ENCODE results near the gene DUOX1.

DUOX1 gene

DNA sequence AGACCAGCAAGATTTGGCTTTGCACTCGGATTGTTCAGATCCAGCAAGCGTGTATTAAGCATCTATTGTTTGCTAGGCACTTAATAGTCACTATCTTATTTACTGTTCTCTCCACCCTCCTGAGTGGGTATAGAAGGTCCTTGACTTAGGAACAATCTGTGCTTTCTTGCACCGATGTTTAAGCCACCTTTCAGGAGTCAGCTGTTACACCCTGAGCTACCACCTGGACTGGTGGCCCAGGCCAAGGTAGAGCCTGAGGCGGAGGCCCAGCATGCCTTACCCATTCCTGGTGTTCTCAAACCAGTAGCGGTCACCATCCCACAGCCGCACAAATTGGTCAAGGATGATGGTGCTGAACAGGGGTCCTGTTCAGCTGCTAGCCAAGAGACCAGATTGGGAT is 10.0 kb downstream of the DUOX1 start:
- TF ChIP-seq POU2F2 (IDR thresholded peaks at IDR 0.05; ENCODE audit: low read depth, low read length) = no peak
- TF ChIP-seq POLR2AphosphoS5 (IDR thresholded peaks at IDR 0.05; ENCODE audit: low read depth, low read length) = no peak
- DNase-seq (ENCODE audit: insufficient read length, low spot score) (no peak), FAIRE-seq (no peak)

DNA sequence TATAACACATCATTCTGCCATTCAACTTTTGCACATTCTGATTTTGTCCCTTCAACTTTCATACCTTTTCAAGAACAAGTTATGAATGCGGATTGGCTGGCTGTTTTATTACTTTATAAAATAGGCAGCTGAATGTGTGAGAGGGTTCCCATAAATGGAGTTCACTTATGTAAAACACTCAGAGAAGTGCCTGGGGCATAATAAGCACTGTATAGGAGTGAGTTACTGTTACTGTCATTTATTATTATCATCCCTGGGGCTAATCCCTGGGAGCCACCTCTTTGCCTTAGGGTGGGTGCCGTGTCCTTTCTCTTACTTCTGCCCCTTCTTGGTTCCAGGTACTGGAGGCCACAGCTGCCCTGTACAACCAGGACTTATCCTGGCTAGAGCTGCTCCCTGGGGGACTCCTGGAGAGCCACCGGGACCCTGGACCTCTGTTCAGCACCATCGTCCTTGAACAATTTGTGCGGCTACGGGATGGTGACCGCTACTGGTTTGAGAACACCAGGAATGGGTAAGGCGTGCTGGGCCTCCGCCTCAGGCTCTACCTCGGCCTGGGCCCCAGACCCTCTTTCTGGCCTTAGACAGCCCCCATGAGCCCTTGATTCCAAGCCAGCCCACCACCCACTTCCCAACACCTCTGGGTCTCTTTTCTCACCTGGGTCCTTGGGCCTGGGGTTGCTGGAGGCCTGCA is 10.9 kb downstream of the DUOX1 start:
- DNase-seq (ENCODE audit: insufficient read length, low spot score) (no peak), FAIRE-seq (no peak)
- no peak for TF ChIP-seq POU2F2 (IDR thresholded peaks at IDR 0.05; ENCODE audit: low read depth, low read length)
- TF ChIP-seq POLR2AphosphoS5 (IDR thresholded peaks at IDR 0.05; ENCODE audit: low read depth, low read length) = no peak
- TF ChIP-seq SPI1 (IDR thresholded peaks at IDR 0.05; ENCODE audit: low read depth, low read length) = no peak
- TF ChIP-seq TAF1 (IDR thresholded peaks at IDR 0.05; ENCODE audit: low read depth, low read length) = no peak
- no peak for TF ChIP-seq PAX5 (IDR thresholded peaks at IDR 0.05; ENCODE audit: insufficient read depth, low read length, severe bottlenecking)
- no peak for TF ChIP-seq POLR2A (IDR thresholded peaks at IDR 0.05; ENCODE audit: low read depth, low read length)

DNA sequence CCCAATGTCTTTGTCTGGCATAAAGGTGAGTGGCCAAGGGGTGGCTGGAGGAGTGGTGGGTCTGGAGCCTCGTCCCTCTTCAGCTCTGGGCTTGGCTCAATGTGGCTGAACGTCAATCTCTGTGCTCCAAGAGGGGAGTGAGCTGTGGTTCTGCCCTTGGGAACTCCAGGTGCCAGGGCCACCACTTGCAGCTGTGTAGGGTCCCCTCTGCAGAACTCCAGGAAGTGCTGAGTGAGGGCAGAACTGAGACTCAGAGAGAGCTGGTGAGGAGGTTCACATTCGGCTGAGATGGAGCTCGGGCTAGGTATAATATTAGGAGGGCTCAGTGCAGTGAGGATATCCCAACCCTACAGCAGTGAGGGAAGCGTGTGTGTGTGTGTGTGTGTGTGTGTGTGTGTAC is 11.6 kb downstream of the DUOX1 start:
- no peak for DNase-seq (ENCODE audit: insufficient read length, low spot score)
- no peak for FAIRE-seq
- TF ChIP-seq POLR2AphosphoS5 (IDR thresholded peaks at IDR 0.05; ENCODE audit: low read depth, low read length) (no peak), PAX5 (IDR thresholded peaks at IDR 0.05; ENCODE audit: insufficient read depth, low read length, severe bottlenecking) (no peak), POU2F2 (IDR thresholded peaks at IDR 0.05; ENCODE audit: low read depth, low read length) (no peak), SPI1 (IDR thresholded peaks at IDR 0.05; ENCODE audit: low read depth, low read length) (no peak), TAF1 (IDR thresholded peaks at IDR 0.05; ENCODE audit: low read depth, low read length) (no peak), POLR2A (IDR thresholded peaks at IDR 0.05; ENCODE audit: low read depth, low read length) (no peak)

DNA sequence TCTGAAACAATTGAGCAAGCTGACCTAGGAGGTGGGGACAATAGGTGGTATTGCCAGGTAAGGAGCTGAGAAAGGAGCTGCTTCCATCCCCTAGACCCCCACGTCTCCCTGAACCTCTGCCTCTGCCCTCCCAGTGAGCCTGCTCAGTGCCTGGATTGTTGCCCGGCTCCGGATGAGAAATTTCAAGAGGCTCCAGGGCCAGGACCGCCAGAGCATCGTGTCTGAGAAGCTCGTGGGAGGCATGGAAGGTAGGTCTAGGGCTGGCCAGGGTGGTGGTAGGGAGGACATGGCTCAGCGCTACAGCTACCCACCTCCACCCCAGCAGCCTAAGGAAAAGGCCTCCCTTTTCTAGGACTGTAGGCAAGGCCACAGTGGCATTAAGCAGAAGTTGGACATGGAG is 13.3 kb downstream of the DUOX1 start:
- TF ChIP-seq POLR2A (IDR thresholded peaks at IDR 0.05; ENCODE audit: low read depth, low read length) = no peak
- no peak for TF ChIP-seq TAF1 (IDR thresholded peaks at IDR 0.05; ENCODE audit: low read depth, low read length)
- TF ChIP-seq POLR2AphosphoS5 (IDR thresholded peaks at IDR 0.05; ENCODE audit: low read depth, low read length) = no peak
- TF ChIP-seq SPI1 (IDR thresholded peaks at IDR 0.05; ENCODE audit: low read depth, low read length) = no peak
- no peak for TF ChIP-seq PAX5 (IDR thresholded peaks at IDR 0.05; ENCODE audit: insufficient read depth, low read length, severe bottlenecking)
- TF ChIP-seq POU2F2 (IDR thresholded peaks at IDR 0.05; ENCODE audit: low read depth, low read length) = no peak
- no peak for DNase-seq (ENCODE audit: insufficient read length, low spot score)
- no peak for FAIRE-seq

DNA sequence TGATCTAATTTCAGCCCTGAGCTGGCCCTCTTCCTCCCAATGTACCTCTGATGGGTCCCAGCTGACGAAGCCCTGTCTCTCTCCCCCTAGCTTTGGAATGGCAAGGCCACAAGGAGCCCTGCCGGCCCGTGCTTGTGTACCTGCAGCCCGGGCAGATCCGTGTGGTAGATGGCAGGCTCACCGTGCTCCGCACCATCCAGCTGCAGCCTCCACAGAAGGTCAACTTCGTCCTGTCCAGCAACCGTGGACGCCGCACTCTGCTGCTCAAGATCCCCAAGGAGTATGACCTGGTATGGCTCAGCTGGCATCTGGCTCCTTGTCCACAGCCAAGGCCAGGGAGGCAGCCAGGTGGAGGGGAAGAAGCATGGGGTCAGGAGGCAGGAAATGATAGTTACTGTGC is 14.2 kb downstream of the DUOX1 start:
- TF ChIP-seq TAF1 (IDR thresholded peaks at IDR 0.05; ENCODE audit: low read depth, low read length) = no peak
- FAIRE-seq = no peak
- DNase-seq (ENCODE audit: insufficient read length, low spot score) = no peak

DNA sequence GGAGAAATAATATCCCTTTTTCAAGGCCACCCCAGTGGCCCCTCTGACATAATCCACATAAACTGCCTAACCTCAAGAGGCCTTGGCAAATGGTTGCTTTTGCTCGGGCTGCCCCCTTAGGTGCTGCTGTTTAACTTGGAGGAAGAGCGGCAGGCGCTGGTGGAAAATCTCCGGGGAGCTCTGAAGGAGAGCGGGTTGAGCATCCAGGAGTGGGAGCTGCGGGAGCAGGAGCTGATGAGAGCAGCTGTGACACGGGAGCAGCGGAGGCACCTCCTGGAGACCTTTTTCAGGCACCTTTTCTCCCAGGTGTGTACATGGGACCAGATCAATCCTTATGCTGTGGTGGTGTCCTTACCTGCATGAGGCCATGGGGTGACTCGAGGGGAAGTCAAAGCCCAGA is 15.0 kb downstream of the DUOX1 start:
- FAIRE-seq = no peak

DNA sequence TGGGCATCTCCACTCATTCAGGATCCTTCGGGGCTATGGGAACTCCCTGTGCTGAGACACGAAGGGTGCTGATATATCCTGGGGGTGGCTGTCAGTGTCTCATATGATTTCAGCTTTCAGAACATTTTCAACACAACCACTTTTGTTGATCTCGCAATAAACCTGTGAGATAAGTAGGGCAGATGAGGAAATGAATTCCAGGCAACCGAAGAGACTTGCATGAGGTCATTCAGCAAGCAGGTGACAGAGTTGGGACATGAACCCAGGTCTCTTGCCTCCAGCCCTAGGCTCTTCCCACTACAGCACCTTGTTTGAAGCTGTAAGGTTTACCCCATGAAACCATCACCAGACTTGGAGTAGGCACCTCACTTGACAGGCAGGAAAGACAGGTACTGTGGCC is 16.6 kb downstream of the DUOX1 start:
- DNase-seq (ENCODE audit: insufficient read length, low spot score) = no peak
- no peak for FAIRE-seq
- TF ChIP-seq PAX5 (IDR thresholded peaks at IDR 0.05; ENCODE audit: insufficient read depth, low read length, severe bottlenecking) (no peak), POLR2A (IDR thresholded peaks at IDR 0.05; ENCODE audit: low read depth, low read length) (no peak), POU2F2 (IDR thresholded peaks at IDR 0.05; ENCODE audit: low read depth, low read length) (no peak), POLR2AphosphoS5 (IDR thresholded peaks at IDR 0.05; ENCODE audit: low read depth, low read length) (no peak), SPI1 (IDR thresholded peaks at IDR 0.05; ENCODE audit: low read depth, low read length) (no peak), TAF1 (IDR thresholded peaks at IDR 0.05; ENCODE audit: low read depth, low read length) (no peak)

More for the DNA sequence above, 15.0 kb downstream of the DUOX1 start:
- no peak for DNase-seq (ENCODE audit: insufficient read length, low spot score)
- TF ChIP-seq POU2F2 (IDR thresholded peaks at IDR 0.05; ENCODE audit: low read depth, low read length) = no peak
- no peak for TF ChIP-seq POLR2A (IDR thresholded peaks at IDR 0.05; ENCODE audit: low read depth, low read length)
- TF ChIP-seq TAF1 (IDR thresholded peaks at IDR 0.05; ENCODE audit: low read depth, low read length) = no peak
- TF ChIP-seq SPI1 (IDR thresholded peaks at IDR 0.05; ENCODE audit: low read depth, low read length) = no peak
- no peak for TF ChIP-seq PAX5 (IDR thresholded peaks at IDR 0.05; ENCODE audit: insufficient read depth, low read length, severe bottlenecking)
- TF ChIP-seq POLR2AphosphoS5 (IDR thresholded peaks at IDR 0.05; ENCODE audit: low read depth, low read length) = no peak

DNA sequence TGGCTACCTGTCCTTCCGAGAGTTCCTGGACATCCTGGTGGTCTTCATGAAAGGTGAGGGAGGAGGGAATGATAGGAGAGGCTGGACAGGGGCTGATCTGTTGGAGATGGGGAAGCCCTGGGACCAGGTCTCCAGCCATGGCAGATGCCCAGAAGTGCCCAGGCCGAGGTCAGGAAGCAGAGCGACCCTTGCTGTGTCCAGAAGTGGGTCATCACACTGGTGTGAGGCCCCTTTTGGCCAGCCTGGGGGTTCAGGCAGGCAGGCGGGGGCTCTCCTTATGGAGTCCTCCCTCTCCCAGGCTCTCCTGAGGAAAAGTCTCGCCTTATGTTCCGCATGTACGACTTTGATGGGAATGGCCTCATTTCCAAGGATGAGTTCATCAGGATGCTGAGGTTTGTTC is 17.8 kb downstream of the DUOX1 start:
- DNase-seq (ENCODE audit: insufficient read length, low spot score) = no peak
- TF ChIP-seq POLR2A (IDR thresholded peaks at IDR 0.05; ENCODE audit: low read depth, low read length) (no peak), SPI1 (IDR thresholded peaks at IDR 0.05; ENCODE audit: low read depth, low read length) (no peak), TAF1 (IDR thresholded peaks at IDR 0.05; ENCODE audit: low read depth, low read length) (no peak), POU2F2 (IDR thresholded peaks at IDR 0.05; ENCODE audit: low read depth, low read length) (no peak), PAX5 (IDR thresholded peaks at IDR 0.05; ENCODE audit: insufficient read depth, low read length, severe bottlenecking) (no peak), POLR2AphosphoS5 (IDR thresholded peaks at IDR 0.05; ENCODE audit: low read depth, low read length) (no peak)
- FAIRE-seq = no peak

DNA sequence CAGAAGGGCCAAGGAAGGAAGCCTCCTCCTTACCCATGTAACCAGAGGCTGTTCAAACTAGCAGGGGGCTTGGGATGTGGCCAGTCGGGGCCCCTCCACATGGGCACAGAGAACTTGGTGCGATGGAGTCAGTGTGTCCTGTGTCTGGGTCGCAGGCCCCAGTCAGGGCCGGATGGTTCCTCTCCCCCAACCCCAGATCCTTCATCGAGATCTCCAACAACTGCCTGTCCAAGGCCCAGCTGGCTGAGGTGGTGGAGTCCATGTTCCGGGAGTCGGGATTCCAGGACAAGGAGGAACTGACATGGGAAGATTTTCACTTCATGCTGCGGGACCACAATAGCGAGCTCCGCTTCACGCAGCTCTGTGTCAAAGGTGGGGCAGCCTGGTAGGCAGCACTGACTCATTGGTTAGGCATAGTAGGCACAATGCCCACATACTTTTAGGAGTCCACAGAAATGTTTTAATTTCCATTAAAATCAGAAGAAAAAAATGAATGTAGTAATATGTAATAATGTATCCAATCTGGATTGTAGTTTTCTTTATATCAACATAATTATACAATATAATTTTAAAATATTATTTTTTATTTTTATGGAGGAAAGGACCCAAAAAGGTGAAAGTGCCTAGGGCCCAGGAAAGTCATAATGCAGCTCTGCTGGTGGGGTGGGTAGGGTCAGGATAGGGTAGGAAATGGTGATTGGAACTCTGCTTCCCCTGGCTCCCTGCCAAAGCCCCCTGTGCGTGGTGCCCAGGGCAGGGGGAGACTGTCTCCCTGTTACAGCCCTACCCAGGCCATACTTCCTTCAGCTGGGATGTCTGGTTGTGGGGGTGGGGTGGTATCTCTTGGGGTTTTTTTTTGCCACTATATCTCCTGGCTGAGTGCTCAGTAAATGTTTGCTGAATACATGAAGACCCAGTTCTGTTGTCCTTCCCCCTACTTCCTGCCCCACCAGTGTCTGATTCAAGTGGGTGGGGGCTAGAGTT is 18.6 kb downstream of the DUOX1 start:
- no peak for FAIRE-seq
- TF ChIP-seq TAF1 (IDR thresholded peaks at IDR 0.05; ENCODE audit: low read depth, low read length) (no peak), PAX5 (IDR thresholded peaks at IDR 0.05; ENCODE audit: insufficient read depth, low read length, severe bottlenecking) (no peak), SPI1 (IDR thresholded peaks at IDR 0.05; ENCODE audit: low read depth, low read length) (no peak)
- no peak for DNase-seq (ENCODE audit: insufficient read length, low spot score)

DNA sequence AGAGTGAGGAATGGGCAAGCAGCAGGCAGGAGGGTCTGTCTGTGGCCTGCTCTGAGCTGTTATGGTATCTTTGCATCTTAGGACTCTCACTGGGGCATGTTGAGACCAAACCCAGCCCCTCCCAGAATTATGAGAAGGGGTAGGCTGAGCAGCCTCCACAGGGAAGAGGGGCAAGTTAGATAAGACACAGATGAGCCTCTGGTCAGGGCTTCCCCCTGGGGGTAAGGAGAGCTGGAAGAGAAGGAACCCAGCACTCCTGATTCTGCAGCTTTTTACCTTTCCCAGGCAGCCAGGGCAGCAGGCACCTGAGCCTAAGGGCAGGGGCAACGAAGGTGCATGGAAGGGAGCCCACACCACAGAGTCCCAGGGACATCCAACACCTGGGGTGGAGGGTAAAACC is 19.3 kb downstream of the DUOX1 start:
- DNase-seq (ENCODE audit: insufficient read length, low spot score) = no peak
- no peak for TF ChIP-seq POLR2A (IDR thresholded peaks at IDR 0.05; ENCODE audit: low read depth, low read length)
- no peak for TF ChIP-seq POU2F2 (IDR thresholded peaks at IDR 0.05; ENCODE audit: low read depth, low read length)
- TF ChIP-seq TAF1 (IDR thresholded peaks at IDR 0.05; ENCODE audit: low read depth, low read length) = no peak
- no peak for TF ChIP-seq PAX5 (IDR thresholded peaks at IDR 0.05; ENCODE audit: insufficient read depth, low read length, severe bottlenecking)
- no peak for TF ChIP-seq POLR2AphosphoS5 (IDR thresholded peaks at IDR 0.05; ENCODE audit: low read depth, low read length)
- no peak for TF ChIP-seq SPI1 (IDR thresholded peaks at IDR 0.05; ENCODE audit: low read depth, low read length)
- FAIRE-seq = no peak

Data from GM12891 (cell line).